Tibial nerve (tissue), 4 donors: Measurements from ENCODE around the gene ARSB. TPM values are rescaled to one million over a fixed set of nuclear protein-coding genes. Genes with fewer than 3 reads are reported as not detected.

Experiments used
- DNase-seq, 2 donors: peaks; one replicate each; pipeline ENCODE4 v3.0.0-alpha.2; 2019; ENCODE audit warnings: low spot score in 2 of 2
- H3K27ac ChIP-seq, 4 donors: fragments of 200-600 bp; sonication (generic) in 3 of 4; one replicate each; pipeline ENCODE4 v1.5.1; 2017 to 2019; ENCODE audit warnings: mild to moderate bottlenecking in 1 of 4
- H3K27me3 ChIP-seq, 2 donors: fragments of 200-600 bp; sonication (generic) in 1 of 2; one replicate each; pipeline versions ENCODE4 v1.5.1 to v1.6.0; 2017 to 2019
- H3K36me3 ChIP-seq, 3 donors: fragments of 200-600 bp; sonication (generic); one replicate each; pipeline ENCODE4 v1.5.1; 2018 to 2019
- H3K4me1 ChIP-seq, 4 donors: fragments of 200-600 bp; sonication (generic) in 3 of 4; one replicate each; pipeline ENCODE4 v1.5.1; 2017 to 2019
- H3K4me3 ChIP-seq, 4 donors: fragments of 200-600 bp; sonication (generic) in 3 of 4; one replicate each; pipeline ENCODE4 v1.5.1; 2017 to 2019; ENCODE audit warnings: mild to moderate bottlenecking in 1 of 4, moderate library complexity in 1 of 4
- H3K9me3 ChIP-seq, 4 donors: fragments of 200-600 bp; sonication (generic) in 3 of 4; one replicate each; pipeline ENCODE4 v1.5.1; 2017 to 2019
- CTCF ChIP-seq, 5 experiments: fragments of 200-600 bp in 3 of 5; fragments of 450-650 bp in 2 of 5; sonication (generic) in 3 of 5; IDR thresholded peaks; one replicate each; pipeline ENCODE4 v1.5.1; 2016 to 2019; ENCODE audit warnings: antibody characterized with exemption in 5 of 5, mild to moderate bottlenecking in 3 of 5, moderate library complexity in 2 of 5
- EP300 ChIP-seq, 2 donors: sonication (generic); formaldehyde crosslinking; IDR thresholded peaks; one replicate each; pipeline ENCODE4 v1.6.1; 2017; ENCODE audit warnings: antibody characterized with exemption in 2 of 2, mild to moderate bottlenecking in 1 of 2
- POLR2A ChIP-seq, 2 donors: fragments of 450-650 bp; IDR thresholded peaks; one replicate each; pipeline ENCODE4 v1.6.1; 2017; ENCODE audit warnings: antibody characterized with exemption in 2 of 2, mild to moderate bottlenecking in 2 of 2, moderate library complexity in 2 of 2
- WGBS, 2 donors: methylation state at CpG; one replicate each; pipeline ENCODE4 v1.1.5; 2018; 5-methylcytosine and 5-hydroxymethylcytosine counted together
- total RNA-seq, 4 donors: library from RNA; depleted of rRNA; stranded (reverse); fragments of >200 nt; gene quantifications; one replicate each; pipeline ENCODE4 v1.1.0, GENCODE V29; 2016

ARSB gene
- total RNA-seq, 4 donors from 2014 or later = 8.3 to 19.8 (median 15.5) TPM

GRCh38 chr5:78959767-78960166, 25.3 kb downstream of the ARSB start:
- H3K4me3 ChIP-seq = no peak overlapping the region
- no peak for DNase-seq
- H3K27ac ChIP-seq = no peak overlapping the region
- WGBS, 2 donors = 58 to 95% methylated on average over 1 of the region's 1 CpG
- TF ChIP-seq POLR2A (IDR thresholded peaks at IDR 0.05) (no peak), CTCF (IDR thresholded peaks at IDR 0.05) (no peak), EP300 (IDR thresholded peaks at IDR 0.05) (no peak)
- no peaks in the 10 kb centered on the region for H3K4me1 ChIP-seq
- no peaks in the 10 kb centered on the region for H3K27me3 ChIP-seq
- H3K36me3 ChIP-seq = peaks cover 0 to 10% (median 0%) of the 10 kb centered on the region in 3 donors
- no peaks in the 10 kb centered on the region for H3K9me3 ChIP-seq

DNA sequence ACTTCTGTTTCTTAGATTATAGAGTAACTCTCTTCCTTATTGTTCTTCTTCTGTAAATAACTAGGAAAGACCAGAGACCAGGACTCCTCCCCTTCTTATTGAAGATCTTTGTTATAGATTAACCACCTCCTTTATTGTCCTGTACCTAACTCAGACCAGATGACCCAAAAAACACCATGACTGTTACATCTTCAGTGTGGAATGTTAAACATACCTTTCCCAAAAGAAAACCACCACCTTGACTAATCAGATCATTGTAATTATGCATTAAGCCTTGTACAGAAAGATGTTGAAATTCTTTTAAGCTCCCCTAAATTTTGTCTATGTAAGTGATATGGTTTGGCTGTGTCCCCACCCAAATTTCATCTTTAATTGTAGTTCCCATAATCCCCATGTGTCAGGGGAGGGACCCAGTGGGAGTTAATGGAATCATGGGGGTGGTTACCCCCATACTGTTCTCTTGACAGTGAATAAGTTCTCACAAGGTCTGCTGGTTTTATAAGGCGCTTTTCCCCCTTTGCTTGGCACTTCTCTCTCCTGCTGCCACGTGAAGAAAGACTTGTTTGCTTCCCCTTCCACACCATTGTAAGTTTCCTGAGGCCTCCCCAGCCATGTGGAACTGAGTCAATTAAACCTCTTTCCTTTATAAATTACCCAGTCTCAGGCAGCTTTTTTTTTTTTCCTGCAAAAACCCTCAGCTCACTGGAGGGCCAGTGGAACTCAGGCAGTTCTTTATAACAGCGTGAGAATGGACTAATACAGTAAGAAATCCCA, 26.3 kb downstream of the ARSB start:
- Histone ChIP-seq H3K27ac (no peak overlapping the region), H3K27me3 (no peaks in the 10 kb centered on the region), H3K4me3 (no peak overlapping the region), H3K4me1 (no peaks in the 10 kb centered on the region), H3K36me3 (peaks cover 0 to 15% (median 0%) of the 10 kb centered on the region in 3 donors), H3K9me3 (no peaks in the 10 kb centered on the region)
- DNase-seq = no peak
- TF ChIP-seq POLR2A (IDR thresholded peaks at IDR 0.05) = no peak
- no peak for TF ChIP-seq EP300 (IDR thresholded peaks at IDR 0.05)
- no peak for TF ChIP-seq CTCF (IDR thresholded peaks at IDR 0.05)
- 65 to 69% methylated on average over 3 of the region's 3 CpGs for WGBS, 2 donors

DNA sequence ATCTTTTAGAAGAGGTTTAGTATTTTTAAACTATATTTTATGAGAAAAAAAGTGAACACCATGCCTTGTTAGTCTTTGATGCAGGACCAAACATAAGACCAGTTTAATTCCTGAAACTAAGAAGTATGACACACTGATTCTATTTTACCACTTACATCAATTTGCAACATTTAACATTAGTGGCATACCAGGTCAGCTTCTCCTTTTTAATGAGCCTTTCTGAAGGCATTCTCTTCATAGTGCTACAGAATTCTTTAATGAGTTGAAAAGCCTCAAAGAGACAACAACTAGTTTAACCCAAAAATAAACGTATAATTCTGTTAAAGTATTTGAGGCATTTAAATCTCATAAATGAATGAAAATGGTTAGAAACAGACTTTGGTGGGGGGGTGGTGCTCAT, 28.2 kb downstream of the ARSB start:
- no peak for TF ChIP-seq CTCF (IDR thresholded peaks at IDR 0.05)
- TF ChIP-seq EP300 (IDR thresholded peaks at IDR 0.05) = no peak
- TF ChIP-seq POLR2A (IDR thresholded peaks at IDR 0.05) = no peak
- WGBS, 2 donors = 49 to 55% methylated on average over 1 of the region's 1 CpG
- Histone ChIP-seq H3K27ac (no peak overlapping the region), H3K4me1 (no peaks in the 10 kb centered on the region), H3K36me3 (peaks cover 0 to 7% (median 0%) of the 10 kb centered on the region in 3 donors), H3K4me3 (no peak overlapping the region), H3K9me3 (no peaks in the 10 kb centered on the region), H3K27me3 (no peaks in the 10 kb centered on the region)
- DNase-seq = no peak

DNA sequence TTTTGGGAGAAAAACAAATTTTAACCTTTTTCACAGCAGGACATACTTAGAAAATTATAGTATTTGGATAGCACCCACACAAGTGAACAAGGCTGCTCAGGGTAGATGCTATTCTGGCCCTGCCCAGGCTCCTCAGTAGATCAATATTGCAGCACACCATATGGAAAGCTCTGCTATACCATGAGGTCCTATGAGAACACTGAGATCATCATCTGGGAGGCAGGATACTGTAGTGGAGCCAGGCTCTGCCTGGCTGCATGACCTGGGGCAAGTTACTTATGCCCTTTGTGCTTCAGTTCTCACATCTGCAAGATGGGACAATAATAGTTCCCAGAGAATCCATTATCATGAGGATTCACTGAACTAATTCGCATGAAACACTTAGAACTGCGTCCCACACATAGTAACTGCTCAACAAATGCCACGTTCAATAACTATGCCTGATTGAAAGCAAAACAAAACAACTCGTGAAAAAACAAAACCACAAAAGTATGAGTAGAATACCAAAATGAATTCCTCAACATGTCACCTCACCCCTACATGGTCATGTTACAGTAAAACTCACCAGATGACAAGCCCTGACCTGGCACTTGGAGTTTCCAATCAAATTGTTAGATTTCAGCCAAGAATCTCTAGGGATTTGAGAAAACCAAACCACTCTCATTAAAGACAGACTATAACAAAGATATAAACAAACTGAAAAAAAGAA, 31.9 kb downstream of the ARSB start:
- Histone ChIP-seq H3K27me3 (no peaks in the 10 kb centered on the region), H3K4me3 (no peak overlapping the region), H3K36me3 (peaks cover 0 to 7% (median 0%) of the 10 kb centered on the region in 3 donors), H3K4me1 (no peaks in the 10 kb centered on the region), H3K27ac (no peak overlapping the region), H3K9me3 (no peaks in the 10 kb centered on the region)
- 85 to 89% methylated on average over 4 of the region's 4 CpGs for WGBS, 2 donors
- TF ChIP-seq EP300 (IDR thresholded peaks at IDR 0.05) = no peak
- TF ChIP-seq POLR2A (IDR thresholded peaks at IDR 0.05) = no peak
- no peak for TF ChIP-seq CTCF (IDR thresholded peaks at IDR 0.05)
- no peak for DNase-seq

GRCh38 chr5:78930721-78931120, 54.4 kb downstream of the ARSB start:
- 46 to 54% methylated on average over 9 of the region's 9 CpGs for WGBS, 2 donors

More at GRCh38 chr5:78930721-78931120, 54.4 kb downstream of the ARSB start:
- DNase-seq = no peak
- H3K4me3 ChIP-seq = no peak overlapping the region
- H3K27ac ChIP-seq = no peak overlapping the region
- H3K4me1 ChIP-seq = peaks cover 0 to 8% (median 0%) of the 10 kb centered on the region in 4 donors
- no peaks in the 10 kb centered on the region for H3K9me3 ChIP-seq
- H3K27me3 ChIP-seq = no peaks in the 10 kb centered on the region
- TF ChIP-seq EP300 (IDR thresholded peaks at IDR 0.05) (no peak), CTCF (IDR thresholded peaks at IDR 0.05) (no peak), POLR2A (IDR thresholded peaks at IDR 0.05) (no peak)
- H3K36me3 ChIP-seq = no peaks in the 10 kb centered on the region
